HEK293 (cell line): Measurements from ENCODE around the gene TBXA2R.

Source experiments
- GLI4 ChIP-seq: fragments of 450-650 bp; formaldehyde crosslinking; IDR thresholded peaks from 2 replicates; pipeline ENCODE4 v1.5.1; 2016; ENCODE audit warnings: missing biosample characterization, missing genetic modification characterization
- IKZF3 ChIP-seq: fragments of 450-650 bp; IDR thresholded peaks from 2 replicates; pipeline ENCODE4 v1.5.0; 2018; ENCODE audit warnings: missing biosample characterization, mild to moderate bottlenecking, missing genetic modification characterization, moderate library complexity
- SCRT1 ChIP-seq: fragments of 450-650 bp; formaldehyde crosslinking; IDR thresholded peaks from 2 replicates; pipeline ENCODE4 v1.5.1; 2016; ENCODE audit warnings: missing biosample characterization, missing genetic modification characterization, borderline replicate concordance
- WT1 ChIP-seq: fragments of 450-650 bp; formaldehyde crosslinking; IDR thresholded peaks from 2 replicates; pipeline ENCODE4 v1.5.1; 2016; ENCODE audit warnings: missing biosample characterization, missing genetic modification characterization
- ZBTB17 ChIP-seq: fragments of 450-650 bp; formaldehyde crosslinking; IDR thresholded peaks from 2 replicates; pipeline ENCODE4 v1.5.1; 2016; ENCODE audit warnings: missing biosample characterization, missing genetic modification characterization
- ZNF10 ChIP-seq: fragments of 450-650 bp; formaldehyde crosslinking; IDR thresholded peaks from 2 replicates; pipeline ENCODE4 v1.5.1; 2017; ENCODE audit warnings: missing biosample characterization, missing genetic modification characterization
- ZNF24 ChIP-seq: fragments of 450-650 bp; formaldehyde crosslinking; IDR thresholded peaks from 2 replicates; pipeline ENCODE4 v1.5.1; 2016; ENCODE audit warnings: missing biosample characterization, missing genetic modification characterization
- ZNF274 ChIP-seq, 2 experiments: fragments of 200-500 bp in 1 of 2; fragments of 450-650 bp in 1 of 2; sonication (Bioruptor generic) in 1 of 2; formaldehyde crosslinking in 1 of 2; IDR thresholded peaks; 2 replicates each; pipeline versions ENCODE4 v1.5.1 to v1.6.1; 2014 to 2016; ENCODE audit warnings: borderline replicate concordance in 1 of 2, inconsistent platforms in 1 of 2, low read length in 1 of 2, missing biosample characterization in 1 of 2, missing genetic modification characterization in 1 of 2
- ZNF350 ChIP-seq: fragments of 450-650 bp; formaldehyde crosslinking; IDR thresholded peaks from 2 replicates; pipeline ENCODE4 v1.5.0; 2017; ENCODE audit warnings: missing biosample characterization, mild to moderate bottlenecking, missing genetic modification characterization
- ZNF391 ChIP-seq: fragments of 450-650 bp; formaldehyde crosslinking; IDR thresholded peaks from 2 replicates; pipeline ENCODE4 v1.5.1; 2016; ENCODE audit warnings: low read depth, missing biosample characterization, missing genetic modification characterization, borderline replicate concordance
- ZNF423 ChIP-seq: fragments of 450-650 bp; formaldehyde crosslinking; IDR thresholded peaks from 2 replicates; pipeline ENCODE4 v1.5.1; 2016; ENCODE audit warnings: missing biosample characterization, missing genetic modification characterization
- ZNF510 ChIP-seq: fragments of 450-650 bp; formaldehyde crosslinking; IDR thresholded peaks from 2 replicates; pipeline ENCODE4 v1.5.1; 2018; ENCODE audit warnings: mild to moderate bottlenecking, missing genetic modification characterization, missing biosample characterization; ENCODE audit not compliant: insufficient replicate concordance
- ZNF514 ChIP-seq: fragments of 450-650 bp; formaldehyde crosslinking; IDR thresholded peaks from 2 replicates; pipeline ENCODE4 v1.5.1; 2016; ENCODE audit warnings: missing biosample characterization, missing genetic modification characterization
- ZNF560 ChIP-seq: fragments of 450-650 bp; formaldehyde crosslinking; IDR thresholded peaks from 2 replicates; pipeline ENCODE4 v1.5.1; 2017; ENCODE audit warnings: missing biosample characterization, missing genetic modification characterization, borderline replicate concordance
- ZNF596 ChIP-seq: fragments of 450-650 bp; IDR thresholded peaks from 2 replicates; pipeline ENCODE4 v1.5.0; 2018; ENCODE audit warnings: missing biosample characterization, mild to moderate bottlenecking, missing genetic modification characterization, moderate library complexity
- ZNF785 ChIP-seq: fragments of 450-650 bp; formaldehyde crosslinking; IDR thresholded peaks from 2 replicates; pipeline ENCODE4 v1.5.1; 2016; ENCODE audit warnings: missing biosample characterization, missing genetic modification characterization
- ZNF830 ChIP-seq: fragments of 450-650 bp; IDR thresholded peaks from 2 replicates; pipeline ENCODE4 v1.5.0; 2018; ENCODE audit warnings: missing biosample characterization, missing genetic modification characterization, low read depth, mild to moderate bottlenecking, moderate library complexity
- ZSCAN23 ChIP-seq: fragments of 450-650 bp; formaldehyde crosslinking; IDR thresholded peaks from 2 replicates; pipeline ENCODE4 v1.5.1; 2016; ENCODE audit warnings: missing biosample characterization, missing genetic modification characterization
- TF ChIP-seq, protein P1 (sequence below): fragments of 450-650 bp; formaldehyde crosslinking; IDR thresholded peaks from 2 replicates; pipeline ENCODE4 v1.5.1; 2016; ENCODE audit warnings: missing biosample characterization, missing genetic modification characterization, low read depth
- TF ChIP-seq, protein P2 (sequence below): fragments of 450-650 bp; formaldehyde crosslinking; IDR thresholded peaks from 2 replicates; pipeline ENCODE4 v1.5.1; 2016; ENCODE audit warnings: missing biosample characterization, missing genetic modification characterization
- TF ChIP-seq, protein P3 (sequence below): fragments of 450-650 bp; formaldehyde crosslinking; IDR thresholded peaks from 2 replicates; pipeline ENCODE4 v1.5.1; 2017; ENCODE audit warnings: missing biosample characterization, missing genetic modification characterization
- TF ChIP-seq, protein P4 (sequence below): fragments of 450-650 bp; formaldehyde crosslinking; IDR thresholded peaks from 2 replicates; pipeline ENCODE4 v1.5.1; 2017; ENCODE audit warnings: missing biosample characterization, missing genetic modification characterization
- TF ChIP-seq, protein P5 (sequence below): fragments of 450-650 bp; formaldehyde crosslinking; IDR thresholded peaks from 2 replicates; pipeline ENCODE4 v1.5.1; 2016; ENCODE audit warnings: missing biosample characterization, missing genetic modification characterization
- TF ChIP-seq, protein P6 (sequence below): fragments of 450-650 bp; formaldehyde crosslinking; IDR thresholded peaks from 2 replicates; pipeline ENCODE4 v1.5.1; 2016; ENCODE audit warnings: missing biosample characterization, missing genetic modification characterization

TBXA2R gene

DNA sequence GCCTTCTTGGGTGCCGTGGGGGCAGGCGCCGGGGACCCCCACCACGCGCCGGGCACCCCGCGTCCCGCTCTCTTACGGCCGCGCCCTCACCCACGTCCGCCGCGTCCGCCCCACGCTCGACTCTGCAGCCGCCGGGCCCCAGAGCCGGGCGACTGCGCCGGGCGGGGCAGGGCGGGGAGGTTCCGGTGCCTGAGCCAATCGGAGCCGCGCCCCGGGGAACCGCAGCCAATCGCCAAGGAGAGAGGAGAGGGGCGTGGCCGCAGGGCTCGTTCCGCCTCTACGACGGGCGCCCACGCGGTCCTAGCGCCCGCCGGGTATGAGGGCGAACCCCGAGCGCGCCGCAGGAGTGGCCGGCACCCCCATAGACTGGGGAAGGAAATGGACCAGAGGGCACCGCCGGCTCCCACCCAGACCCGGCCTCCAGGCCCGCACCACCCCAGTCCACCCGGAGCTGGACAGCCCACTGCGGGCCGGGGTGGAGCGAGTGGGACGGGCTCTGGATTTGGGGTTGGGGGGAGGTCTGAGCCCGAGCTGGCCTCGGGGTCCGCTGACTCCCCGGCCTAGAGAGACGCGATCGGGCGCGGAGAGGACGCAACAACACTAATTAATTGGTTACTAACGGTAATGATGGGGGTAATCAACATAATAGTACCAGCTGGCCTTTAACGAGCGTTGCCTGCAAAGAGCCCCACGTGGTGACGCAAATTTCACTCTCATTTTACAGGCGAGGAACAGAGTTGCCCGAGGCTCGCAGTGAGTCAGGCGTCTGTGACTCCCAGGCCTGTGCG is 49.0 kb downstream of the TBXA2R start, which contains the start of gene MFSD12 (continued):
- TF ChIP-seq WT1 (tag by site-specific recombination) = peak; percentile 73
- TF ChIP-seq ZNF560 (tag by site-specific recombination) = no peak
- no peak for TF ChIP-seq ZNF10
- no peak for TF ChIP-seq IKZF3 (tag by site-specific recombination)
- TF ChIP-seq, protein P1, sequence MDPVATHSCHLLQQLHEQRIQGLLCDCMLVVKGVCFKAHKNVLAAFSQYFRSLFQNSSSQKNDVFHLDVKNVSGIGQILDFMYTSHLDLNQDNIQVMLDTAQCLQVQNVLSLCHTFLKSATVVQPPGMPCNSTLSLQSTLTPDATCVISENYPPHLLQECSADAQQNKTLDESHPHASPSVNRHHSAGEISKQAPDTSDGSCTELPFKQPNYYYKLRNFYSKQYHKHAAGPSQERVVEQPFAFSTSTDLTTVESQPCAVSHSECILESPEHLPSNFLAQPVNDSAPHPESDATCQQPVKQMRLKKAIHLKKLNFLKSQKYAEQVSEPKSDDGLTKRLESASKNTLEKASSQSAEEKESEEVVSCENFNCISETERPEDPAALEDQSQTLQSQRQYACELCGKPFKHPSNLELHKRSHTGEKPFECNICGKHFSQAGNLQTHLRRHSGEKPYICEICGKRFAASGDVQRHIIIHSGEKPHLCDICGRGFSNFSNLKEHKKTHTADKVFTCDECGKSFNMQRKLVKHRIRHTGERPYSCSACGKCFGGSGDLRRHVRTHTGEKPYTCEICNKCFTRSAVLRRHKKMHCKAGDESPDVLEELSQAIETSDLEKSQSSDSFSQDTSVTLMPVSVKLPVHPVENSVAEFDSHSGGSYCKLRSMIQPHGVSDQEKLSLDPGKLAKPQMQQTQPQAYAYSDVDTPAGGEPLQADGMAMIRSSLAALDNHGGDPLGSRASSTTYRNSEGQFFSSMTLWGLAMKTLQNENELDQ = no peak
- no peak for TF ChIP-seq ZNF510 (tag by site-specific recombination)
- no peak for TF ChIP-seq ZNF350 (tag by site-specific recombination)
- TF ChIP-seq, protein P2, sequence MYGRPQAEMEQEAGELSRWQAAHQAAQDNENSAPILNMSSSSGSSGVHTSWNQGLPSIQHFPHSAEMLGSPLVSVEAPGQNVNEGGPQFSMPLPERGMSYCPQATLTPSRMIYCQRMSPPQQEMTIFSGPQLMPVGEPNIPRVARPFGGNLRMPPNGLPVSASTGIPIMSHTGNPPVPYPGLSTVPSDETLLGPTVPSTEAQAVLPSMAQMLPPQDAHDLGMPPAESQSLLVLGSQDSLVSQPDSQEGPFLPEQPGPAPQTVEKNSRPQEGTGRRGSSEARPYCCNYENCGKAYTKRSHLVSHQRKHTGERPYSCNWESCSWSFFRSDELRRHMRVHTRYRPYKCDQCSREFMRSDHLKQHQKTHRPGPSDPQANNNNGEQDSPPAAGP (tag by site-specific recombination) = peak; percentile 88
- TF ChIP-seq GLI4 (tag by site-specific recombination) = no peak
- TF ChIP-seq ZNF391 (tag by site-specific recombination) = peak; percentile 78; the same call in 1 of the 2 replicates
- no peak for TF ChIP-seq ZNF785 (tag by site-specific recombination)
- no peak for TF ChIP-seq ZNF514 (tag by site-specific recombination)
- TF ChIP-seq ZNF830 = no peak
- TF ChIP-seq, protein P3, sequence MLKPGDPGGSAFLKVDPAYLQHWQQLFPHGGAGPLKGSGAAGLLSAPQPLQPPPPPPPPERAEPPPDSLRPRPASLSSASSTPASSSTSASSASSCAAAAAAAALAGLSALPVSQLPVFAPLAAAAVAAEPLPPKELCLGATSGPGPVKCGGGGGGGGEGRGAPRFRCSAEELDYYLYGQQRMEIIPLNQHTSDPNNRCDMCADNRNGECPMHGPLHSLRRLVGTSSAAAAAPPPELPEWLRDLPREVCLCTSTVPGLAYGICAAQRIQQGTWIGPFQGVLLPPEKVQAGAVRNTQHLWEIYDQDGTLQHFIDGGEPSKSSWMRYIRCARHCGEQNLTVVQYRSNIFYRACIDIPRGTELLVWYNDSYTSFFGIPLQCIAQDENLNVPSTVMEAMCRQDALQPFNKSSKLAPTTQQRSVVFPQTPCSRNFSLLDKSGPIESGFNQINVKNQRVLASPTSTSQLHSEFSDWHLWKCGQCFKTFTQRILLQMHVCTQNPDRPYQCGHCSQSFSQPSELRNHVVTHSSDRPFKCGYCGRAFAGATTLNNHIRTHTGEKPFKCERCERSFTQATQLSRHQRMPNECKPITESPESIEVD = no peak
- TF ChIP-seq ZNF274 (IDR thresholded peaks at IDR 0.05; ENCODE audit: low read length) = no peak
- TF ChIP-seq ZNF274 (tag by site-specific recombination; IDR thresholded peaks at IDR 0.05; ENCODE audit: borderline replicate concordance) = no peak
- TF ChIP-seq, protein P4, sequence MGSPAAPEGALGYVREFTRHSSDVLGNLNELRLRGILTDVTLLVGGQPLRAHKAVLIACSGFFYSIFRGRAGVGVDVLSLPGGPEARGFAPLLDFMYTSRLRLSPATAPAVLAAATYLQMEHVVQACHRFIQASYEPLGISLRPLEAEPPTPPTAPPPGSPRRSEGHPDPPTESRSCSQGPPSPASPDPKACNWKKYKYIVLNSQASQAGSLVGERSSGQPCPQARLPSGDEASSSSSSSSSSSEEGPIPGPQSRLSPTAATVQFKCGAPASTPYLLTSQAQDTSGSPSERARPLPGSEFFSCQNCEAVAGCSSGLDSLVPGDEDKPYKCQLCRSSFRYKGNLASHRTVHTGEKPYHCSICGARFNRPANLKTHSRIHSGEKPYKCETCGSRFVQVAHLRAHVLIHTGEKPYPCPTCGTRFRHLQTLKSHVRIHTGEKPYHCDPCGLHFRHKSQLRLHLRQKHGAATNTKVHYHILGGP (tag by site-specific recombination) = no peak
- no peak; the same call in 1 of the 2 replicates for TF ChIP-seq ZNF24
- no peak for TF ChIP-seq ZNF423
- TF ChIP-seq ZBTB17 (tag by site-specific recombination) = peak; percentile 91
- TF ChIP-seq, protein P5, sequence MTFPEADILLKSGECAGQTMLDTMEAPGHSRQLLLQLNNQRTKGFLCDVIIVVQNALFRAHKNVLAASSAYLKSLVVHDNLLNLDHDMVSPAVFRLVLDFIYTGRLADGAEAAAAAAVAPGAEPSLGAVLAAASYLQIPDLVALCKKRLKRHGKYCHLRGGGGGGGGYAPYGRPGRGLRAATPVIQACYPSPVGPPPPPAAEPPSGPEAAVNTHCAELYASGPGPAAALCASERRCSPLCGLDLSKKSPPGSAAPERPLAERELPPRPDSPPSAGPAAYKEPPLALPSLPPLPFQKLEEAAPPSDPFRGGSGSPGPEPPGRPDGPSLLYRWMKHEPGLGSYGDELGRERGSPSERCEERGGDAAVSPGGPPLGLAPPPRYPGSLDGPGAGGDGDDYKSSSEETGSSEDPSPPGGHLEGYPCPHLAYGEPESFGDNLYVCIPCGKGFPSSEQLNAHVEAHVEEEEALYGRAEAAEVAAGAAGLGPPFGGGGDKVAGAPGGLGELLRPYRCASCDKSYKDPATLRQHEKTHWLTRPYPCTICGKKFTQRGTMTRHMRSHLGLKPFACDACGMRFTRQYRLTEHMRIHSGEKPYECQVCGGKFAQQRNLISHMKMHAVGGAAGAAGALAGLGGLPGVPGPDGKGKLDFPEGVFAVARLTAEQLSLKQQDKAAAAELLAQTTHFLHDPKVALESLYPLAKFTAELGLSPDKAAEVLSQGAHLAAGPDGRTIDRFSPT (tag by site-specific recombination) = peak; percentile 68
- TF ChIP-seq, protein P6, sequence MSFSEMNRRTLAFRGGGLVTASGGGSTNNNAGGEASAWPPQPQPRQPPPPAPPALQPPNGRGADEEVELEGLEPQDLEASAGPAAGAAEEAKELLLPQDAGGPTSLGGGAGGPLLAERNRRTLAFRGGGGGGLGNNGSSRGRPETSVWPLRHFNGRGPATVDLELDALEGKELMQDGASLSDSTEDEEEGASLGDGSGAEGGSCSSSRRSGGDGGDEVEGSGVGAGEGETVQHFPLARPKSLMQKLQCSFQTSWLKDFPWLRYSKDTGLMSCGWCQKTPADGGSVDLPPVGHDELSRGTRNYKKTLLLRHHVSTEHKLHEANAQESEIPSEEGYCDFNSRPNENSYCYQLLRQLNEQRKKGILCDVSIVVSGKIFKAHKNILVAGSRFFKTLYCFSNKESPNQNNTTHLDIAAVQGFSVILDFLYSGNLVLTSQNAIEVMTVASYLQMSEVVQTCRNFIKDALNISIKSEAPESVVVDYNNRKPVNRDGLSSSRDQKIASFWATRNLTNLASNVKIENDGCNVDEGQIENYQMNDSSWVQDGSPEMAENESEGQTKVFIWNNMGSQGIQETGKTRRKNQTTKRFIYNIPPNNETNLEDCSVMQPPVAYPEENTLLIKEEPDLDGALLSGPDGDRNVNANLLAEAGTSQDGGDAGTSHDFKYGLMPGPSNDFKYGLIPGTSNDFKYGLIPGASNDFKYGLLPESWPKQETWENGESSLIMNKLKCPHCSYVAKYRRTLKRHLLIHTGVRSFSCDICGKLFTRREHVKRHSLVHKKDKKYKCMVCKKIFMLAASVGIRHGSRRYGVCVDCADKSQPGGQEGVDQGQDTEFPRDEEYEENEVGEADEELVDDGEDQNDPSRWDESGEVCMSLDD (tag by site-specific recombination) = peak; percentile 100
- no peak for TF ChIP-seq SCRT1 (tag by site-specific recombination)
- TF ChIP-seq ZNF596 (tag by site-specific recombination) = no peak
- TF ChIP-seq ZSCAN23 (tag by site-specific recombination) = peak; percentile 64; the same call in 1 of the 2 replicates
